AG09319 (cell line): Measurements from ENCODE around the gene GBGT1.
"Not testable (repeated sequence)": the region's sequence is repeated elsewhere in the genome, so short reads cannot be mapped to it uniquely, and the experiment has no call there.

Experiments
- DNase-seq: peaks from one replicate; pipeline ENCODE4 v3.0.0-alpha.2; 2010; ENCODE audit warnings: low read depth; ENCODE audit errors: extremely low read depth
- TF ChIP-seq, protein P1 (sequence below): IDR thresholded peaks from 2 replicates; pipeline ENCODE4 v1.5.1; 2011; ENCODE audit warnings: low read depth, mild to moderate bottlenecking, inconsistent platforms, low read length, moderate library complexity

GBGT1 gene

DNA sequence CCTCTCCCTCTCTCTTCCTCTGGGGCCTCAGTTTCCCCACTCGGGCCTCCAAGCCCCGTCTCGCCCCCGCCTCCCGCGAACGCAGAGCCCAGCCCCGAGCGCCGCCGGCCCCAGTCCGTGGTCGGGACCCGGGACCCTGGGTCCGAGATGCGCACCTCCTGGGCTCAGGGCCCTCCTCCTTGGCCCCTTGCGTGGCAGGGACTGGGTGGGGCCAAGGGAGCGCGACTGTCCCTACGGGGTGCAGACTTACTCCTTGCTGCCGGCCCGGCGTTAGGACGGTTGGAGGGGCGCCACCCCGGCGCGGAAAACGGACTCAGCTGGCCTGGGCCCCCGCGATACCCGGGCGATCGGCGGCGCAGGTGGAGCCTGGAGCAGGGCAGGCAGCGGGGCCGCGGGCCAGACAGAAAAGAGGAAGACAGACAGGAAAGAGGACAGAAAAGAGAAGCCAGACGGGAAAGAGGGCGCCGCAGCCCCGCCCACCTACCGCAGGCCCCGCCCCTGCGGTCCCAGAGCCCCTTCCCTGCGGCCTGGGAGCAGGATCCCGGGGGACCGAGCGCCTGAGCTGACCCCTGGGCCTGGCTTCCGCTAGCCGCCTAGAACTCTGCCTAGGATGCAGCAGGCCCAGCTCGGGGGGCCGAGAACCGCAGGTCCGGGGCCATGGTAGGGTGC is at the start of gene GBGT1:
Gene GBGT1 (minus strand): TSS at position 411 of the 669 bp plus-strand sequence. CDS start 1,502 bp downstream, outside the sequence.
- DNase-seq, result no peak
- TF ChIP-seq, protein P1, sequence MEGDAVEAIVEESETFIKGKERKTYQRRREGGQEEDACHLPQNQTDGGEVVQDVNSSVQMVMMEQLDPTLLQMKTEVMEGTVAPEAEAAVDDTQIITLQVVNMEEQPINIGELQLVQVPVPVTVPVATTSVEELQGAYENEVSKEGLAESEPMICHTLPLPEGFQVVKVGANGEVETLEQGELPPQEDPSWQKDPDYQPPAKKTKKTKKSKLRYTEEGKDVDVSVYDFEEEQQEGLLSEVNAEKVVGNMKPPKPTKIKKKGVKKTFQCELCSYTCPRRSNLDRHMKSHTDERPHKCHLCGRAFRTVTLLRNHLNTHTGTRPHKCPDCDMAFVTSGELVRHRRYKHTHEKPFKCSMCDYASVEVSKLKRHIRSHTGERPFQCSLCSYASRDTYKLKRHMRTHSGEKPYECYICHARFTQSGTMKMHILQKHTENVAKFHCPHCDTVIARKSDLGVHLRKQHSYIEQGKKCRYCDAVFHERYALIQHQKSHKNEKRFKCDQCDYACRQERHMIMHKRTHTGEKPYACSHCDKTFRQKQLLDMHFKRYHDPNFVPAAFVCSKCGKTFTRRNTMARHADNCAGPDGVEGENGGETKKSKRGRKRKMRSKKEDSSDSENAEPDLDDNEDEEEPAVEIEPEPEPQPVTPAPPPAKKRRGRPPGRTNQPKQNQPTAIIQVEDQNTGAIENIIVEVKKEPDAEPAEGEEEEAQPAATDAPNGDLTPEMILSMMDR, result no peak

GRCh38 chr9:133210609-133211008 is 46.9 kb upstream of the GBGT1 start:
- TF ChIP-seq, protein P1, result no peak
- DNase-seq, result no peak

- no peak for DNase-seq
- TF ChIP-seq, protein P1, result no peak
These were observed 46.5 kb upstream of the GBGT1 start for GRCh38 chr9:133210202-133210532.

- not testable (repeated sequence) for DNase-seq
These were observed 45.9 kb upstream of the GBGT1 start for GRCh38 chr9:133209327-133210201.

DNA sequence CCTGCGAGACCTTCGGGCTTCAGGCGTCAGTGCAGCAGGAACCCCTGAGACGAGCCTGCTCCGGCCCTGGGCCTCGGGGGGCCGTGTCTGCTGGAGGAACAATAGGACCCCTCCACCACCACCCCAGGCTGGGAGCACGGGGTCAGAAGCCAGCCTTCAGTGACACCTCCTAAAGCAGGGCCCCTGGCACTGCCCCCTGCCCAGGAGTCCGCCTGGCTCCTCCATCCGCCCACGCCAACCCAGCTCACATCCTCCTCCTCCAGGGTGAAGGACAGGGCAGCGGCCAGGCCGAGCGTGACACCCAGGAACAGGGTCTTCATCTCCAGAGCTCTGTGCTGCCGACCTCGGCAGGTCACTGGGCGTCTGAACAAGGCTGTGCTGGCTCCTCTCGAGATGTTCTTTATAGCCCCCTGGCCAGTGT is 45.2 kb upstream of the GBGT1 start, which contains the start of gene OBP2B:
Gene OBP2B (minus strand): TSS at position 371 of the 421 bp plus-strand sequence. CDS start 51 bp downstream, at position 320.
- not testable (repeated sequence) for DNase-seq

- DNase-seq, result not testable (repeated sequence)
These were observed 44.6 kb upstream of the GBGT1 start for GRCh38 chr9:133208171-133208879.

- TF ChIP-seq, protein P1, result no peak
- DNase-seq, result no peak
These were observed 43.9 kb upstream of the GBGT1 start for GRCh38 chr9:133207540-133208170.

DNA sequence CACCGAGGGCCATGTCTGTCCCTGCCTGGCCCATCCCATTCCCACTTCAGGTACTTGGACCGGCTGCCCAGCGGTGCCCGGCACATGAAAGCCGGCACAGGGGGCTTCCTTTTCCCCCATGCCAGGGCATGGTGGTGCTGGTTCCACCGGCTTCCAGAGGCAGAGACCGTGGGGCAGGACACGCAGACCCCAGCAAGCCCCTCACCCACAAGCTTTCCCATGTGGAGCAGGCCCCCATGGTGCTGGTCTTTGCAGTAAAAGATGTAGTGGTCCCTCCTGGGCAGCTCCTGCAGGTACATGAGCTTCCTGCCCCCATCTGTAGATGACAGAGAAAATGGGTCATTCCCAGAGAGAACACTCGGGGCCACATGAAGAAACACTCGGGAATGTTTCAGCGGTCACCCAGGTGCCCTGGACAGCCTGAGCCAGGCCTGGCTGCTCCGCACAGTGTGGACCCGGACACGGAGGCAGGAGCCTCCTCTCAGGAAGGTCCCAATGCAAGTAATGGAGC is 43.4 kb upstream of the GBGT1 start:
- DNase-seq, result no peak
- TF ChIP-seq, protein P1, result no peak
